CD4-positive, alpha-beta T cell treated with Interleukin-17A for 1 hour (primary cell): ENCODE results near the gene FAM193B.
A peak's percentile ranks its signal among the peaks of the same experiment; 100 is the strongest.
"Not testable (repeated sequence)": the region's sequence is repeated elsewhere in the genome, so short reads cannot be mapped to it uniquely, and the experiment has no call there.

Experiments used
- DNase-seq: peaks from one replicate; pipeline ENCODE4 v3.0.0-alpha.2; 2020

FAM193B gene

DNA sequence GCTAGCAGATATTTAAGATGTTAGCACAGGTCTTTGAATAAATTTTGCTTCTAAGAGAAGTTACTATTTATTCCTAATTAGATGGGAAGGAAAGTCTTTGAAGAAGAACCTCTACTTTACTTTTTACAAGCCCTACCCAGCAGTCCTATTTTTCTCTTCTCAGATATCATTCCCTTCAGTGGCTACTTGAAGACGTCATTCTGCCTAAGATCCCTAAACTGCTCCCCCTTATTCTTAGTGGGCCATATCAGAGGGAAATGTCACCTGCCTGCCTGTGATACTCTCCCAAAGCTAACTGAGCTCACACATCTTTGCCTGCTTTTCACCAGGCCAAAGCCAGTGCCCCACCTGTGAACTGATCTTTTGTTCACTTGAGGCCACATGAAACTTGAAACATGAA, 21.1 kb upstream of the FAM193B start:
- DNase-seq: no peak

DNA sequence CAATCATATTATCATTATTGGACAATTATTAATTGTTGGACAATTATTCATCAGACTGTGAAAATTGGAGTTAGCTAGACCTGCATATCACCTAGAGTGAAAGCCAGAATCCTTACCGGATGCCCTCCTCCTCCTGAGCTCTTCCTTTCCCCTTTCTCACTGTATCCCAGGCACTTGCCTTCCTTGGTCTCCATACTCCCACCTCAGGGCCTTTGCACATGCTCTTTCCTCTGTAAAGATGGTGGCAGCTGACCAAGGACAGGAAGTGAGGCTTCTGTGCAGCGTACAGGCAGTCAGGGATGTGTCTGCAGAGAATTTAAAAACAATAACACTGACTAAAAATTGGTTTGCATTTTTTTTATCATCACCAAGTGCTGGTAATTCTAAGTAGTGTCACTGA, 15.5 kb upstream of the FAM193B start:
- DNase-seq: no peak

DNA sequence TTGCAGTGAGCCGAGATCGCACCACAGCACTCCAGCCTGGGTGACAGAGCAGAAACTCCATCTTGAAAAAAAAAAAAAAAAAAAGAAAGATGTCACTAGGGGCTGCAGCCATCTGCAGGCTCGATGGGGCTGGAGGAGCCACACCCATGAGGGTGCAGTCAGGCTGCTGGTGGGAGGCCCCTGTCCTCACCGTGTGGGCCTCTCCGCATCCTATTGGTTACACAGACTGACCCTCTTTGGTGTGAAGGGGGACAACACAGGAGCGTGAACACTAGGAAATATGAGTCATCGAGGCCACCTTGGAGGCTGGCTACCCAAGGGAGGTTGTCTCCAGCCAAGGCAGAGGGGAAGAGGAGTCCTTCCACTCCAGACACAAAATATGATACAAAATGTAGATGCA, 14.0 kb upstream of the FAM193B start:
- DNase-seq: no peak

DNA sequence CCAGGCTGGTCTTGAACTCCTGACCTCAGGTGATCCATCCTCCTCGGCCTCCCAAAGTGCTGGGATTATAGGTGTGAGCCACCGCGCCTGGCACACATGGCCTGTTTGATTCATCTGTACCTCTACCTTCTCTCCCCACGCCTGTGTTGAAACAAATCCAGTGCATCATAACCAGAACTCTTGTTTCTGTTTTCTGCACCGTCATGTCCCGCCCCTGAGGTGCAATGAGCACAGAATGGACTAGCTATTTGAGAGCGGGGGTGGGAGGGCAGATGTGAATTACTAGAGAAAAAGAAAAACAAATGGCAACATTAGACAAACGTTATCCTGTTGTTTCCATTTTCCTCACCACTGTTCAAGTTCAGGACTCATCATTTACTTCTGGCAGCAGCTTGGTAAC, 10.7 kb upstream of the FAM193B start:
- no peak for DNase-seq

DNA sequence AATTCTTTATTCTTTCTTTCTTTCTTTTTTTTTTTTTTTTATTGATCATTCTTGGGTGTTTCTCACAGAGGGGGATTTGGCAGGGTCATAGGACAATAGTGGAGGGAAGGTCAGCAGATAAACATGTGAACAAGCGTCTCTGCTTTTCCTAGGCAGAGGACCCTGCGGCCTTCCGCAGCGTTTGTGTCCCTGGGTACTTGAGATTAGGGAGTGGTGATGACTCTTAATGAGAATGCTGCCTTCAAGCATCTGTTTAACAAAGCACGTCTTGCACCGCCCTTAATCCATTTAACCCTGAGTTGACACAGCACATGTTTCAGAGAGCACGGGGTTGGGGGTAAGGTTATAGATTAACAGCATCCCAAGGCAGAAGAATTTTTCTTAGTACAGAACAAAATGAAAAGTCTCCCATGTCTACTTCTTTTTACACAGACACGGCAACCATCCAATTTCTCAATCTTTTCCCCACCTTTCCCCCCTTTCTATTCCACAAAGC, 5.1 kb upstream of the FAM193B start:
- DNase-seq: not testable (repeated sequence)

DNA sequence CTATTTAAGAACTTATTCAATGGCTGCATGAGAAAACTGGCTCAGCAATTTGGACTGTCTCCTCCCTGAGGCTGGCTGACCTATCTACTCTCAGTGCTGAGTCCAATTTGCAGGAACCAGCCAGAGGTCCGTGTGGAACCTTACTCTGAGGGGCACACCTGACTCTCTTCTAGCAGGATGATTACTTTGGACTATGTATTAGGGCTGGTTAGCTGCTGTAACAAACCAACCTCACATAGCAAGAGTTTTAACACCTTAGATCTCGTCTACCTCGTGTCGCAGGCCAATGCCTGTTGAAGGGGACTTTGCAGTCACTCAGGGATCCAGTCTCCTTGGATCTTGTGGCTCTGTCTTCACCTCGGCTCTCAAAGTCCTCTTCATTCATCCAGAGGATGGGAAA, 3.4 kb upstream of the FAM193B start:
- no peak for DNase-seq

DNA sequence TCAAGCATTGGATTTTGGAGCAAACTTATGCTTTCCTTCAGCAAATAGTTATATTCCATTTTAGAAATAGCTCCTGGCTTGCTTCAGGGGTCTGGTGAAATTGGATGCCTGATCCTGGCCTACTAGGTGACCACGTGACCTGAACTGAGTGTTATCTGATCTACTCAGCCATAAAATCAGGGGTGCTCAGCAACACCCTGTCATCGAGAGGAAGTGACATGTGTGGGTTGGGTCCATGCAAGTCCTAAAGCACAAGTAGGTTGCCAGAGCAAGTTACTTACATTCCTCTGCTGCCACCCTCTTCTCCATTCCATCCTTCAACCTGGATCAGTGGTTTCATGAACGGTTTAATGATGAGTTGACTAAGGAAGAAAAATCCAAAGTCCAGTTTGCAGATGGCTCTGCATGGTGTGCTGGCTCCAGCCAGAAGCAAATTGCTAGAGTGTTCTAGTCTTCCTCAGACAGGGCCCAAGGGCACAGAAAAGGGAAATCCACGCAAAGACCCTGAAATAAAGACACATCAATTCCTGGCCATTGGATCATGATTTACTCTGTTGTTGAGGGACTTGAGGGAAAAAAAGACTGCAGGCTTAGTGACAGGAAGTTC, 2.8 kb upstream of the FAM193B start:
- peak; percentile 57 for DNase-seq

DNA sequence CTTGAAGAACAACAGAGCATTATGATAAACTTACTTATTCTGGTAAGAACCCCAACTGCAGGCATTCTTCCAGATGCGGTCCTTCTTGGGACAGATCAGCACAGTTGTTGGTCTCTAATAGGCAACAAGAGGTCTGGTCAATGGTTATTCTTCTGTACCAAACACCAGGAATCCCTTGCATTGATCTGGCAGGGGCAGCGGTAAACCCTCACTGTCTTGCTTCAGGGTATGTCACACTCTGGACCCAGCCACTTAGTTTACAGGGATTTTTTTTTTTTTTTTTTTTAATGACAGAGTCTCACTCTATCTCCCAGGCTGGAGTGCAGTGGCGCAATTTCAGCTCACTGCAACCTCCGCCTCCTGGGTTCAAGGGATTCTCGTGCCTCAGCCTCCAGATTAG, 1.3 kb upstream of the FAM193B start:
- DNase-seq: no peak

DNA sequence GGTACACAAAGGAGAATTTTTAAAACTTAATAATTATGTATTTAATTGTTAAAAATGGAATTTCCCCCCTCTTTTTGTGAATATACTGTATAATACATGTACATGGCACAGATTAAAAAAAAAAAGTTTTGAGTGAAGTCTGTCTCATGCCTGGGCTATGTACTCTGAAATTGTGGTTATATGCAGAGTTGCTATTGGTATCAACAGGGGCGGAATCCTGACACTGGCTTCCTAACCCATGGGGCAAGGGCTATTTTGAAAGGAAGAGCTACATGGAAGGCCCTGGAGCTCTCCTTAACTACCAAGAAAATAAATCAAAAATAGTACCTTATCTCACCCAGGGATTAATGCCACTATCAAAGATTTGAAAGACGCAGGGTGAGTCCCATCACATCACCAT, 865 bp upstream of the FAM193B start:
- DNase-seq: no peak

DNA sequence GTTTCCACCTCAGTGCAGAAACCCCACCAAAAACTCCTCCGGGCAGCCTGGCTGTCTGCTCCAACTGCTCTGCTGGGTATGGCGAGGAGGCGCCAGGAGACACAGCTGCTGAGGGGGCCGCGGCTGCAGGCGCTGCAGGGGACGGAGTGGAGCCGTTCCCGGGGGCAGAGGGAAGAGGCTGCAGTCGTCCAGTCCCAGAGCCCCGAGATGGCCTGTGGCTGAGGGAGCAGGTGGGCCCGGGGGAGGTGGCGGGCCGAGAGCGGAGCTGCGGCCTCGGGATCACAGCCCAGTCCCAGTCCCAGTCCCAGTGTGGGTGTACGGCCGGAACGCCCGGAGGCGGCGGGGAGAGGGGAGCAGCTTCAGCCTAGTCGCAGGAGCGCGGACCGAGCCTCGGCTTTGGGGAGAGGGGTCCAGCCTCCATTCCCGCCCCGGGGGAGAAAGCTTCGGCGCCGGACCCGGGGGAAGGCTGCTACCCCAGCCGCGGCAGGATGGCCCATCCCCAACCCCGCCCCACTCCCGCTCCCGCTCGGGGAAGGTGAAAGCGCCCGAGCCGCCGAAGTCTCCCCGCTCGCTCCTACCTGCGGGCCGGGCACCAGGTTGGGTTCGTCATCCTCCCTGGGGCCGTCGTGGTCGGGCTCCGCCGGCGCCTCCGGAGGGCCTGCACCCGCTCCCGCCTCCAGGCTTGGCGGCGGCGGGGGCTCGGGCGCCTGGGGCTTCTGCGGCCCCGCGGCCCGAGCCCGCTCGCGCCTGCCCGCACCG, 513 bp downstream of the FAM193B start:
- DNase-seq: no peak

DNA sequence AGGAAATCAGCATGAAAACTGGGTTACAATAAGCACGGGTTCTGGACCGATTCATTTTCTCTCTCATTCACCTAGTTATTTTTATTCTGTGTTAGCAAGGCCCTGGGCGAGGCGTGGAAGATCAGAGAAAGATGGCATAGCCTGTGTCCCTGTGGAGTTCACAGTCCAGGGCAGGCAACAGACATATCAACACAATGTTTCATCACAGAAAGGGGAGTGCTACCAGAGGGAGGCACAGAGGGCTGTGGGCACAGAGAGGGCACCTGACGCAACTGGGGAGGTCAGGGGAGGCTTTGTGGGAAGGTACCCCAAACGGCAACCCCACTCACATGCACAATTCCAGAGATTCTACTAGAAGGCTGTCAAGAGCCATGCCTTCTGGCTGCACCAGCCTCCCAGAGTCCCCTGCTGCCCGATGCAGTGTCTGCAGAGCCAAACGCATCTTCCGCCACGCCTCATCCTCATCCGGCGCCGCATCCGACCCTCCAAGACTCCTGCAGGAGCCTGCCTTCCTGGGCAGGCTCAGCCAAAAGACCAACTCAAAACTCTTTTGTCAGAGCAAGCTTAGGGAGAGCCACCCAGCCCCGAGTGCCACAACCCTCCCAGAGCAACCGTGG, 1.4 kb downstream of the FAM193B start:
- DNase-seq: no peak

DNA sequence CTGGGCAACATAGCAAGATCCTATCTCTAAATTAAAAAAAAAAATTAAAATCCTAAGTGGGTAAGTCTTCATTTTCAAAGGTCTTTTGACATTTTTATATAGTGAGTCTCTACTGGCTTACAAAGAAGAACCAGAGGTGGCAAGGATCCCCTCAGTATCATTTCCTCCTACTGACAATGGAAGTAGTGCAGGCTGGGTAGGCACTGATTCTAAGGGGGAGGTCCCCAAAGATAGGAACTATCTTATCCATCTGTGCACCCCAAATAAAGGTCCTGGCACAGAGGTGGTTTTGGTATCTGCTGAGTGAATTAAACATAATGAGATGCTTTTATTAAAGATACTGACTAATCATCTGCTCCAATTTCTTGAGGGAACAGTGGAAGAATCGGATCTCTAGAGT, 4.2 kb downstream of the FAM193B start:
- DNase-seq: no peak

DNA sequence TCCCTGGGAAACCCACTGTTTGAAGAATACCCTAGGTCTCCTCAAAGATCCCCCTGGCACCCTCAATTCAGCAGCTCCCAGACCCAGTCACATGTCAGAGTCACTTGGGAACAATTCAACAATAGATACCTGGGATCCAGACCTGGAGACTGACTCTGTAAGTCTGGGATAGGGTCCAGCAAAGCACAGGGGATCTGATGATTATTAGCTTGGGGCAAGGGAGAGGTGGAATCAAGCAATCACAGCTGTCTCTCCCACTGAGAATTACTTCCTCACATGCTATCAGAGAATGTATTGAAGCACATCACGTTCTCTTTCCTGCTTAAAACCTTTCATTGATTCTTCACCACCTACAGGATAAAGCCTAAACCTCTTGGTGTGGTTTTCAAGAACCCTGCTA, 5.9 kb downstream of the FAM193B start:
- DNase-seq: no peak

DNA sequence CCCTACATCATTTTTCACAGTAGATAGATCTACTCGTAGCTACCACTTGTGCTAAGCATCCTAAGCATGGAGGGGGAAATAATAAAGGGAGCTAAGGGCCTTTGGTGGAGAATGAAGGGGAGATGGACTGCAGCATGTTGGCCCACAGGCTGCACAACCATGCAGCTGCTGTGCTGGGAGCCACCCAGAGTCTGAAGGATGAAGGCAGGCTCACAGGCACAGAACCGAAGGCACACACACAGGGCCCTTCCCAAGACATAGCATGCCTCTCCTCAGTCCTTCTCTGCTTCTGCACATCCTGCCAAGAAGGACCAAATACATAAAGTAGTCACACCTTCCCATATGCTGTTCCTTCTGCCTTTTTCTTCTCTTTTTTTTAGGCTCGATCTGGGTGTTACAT, 6.6 kb downstream of the FAM193B start:
- DNase-seq: no peak

DNA sequence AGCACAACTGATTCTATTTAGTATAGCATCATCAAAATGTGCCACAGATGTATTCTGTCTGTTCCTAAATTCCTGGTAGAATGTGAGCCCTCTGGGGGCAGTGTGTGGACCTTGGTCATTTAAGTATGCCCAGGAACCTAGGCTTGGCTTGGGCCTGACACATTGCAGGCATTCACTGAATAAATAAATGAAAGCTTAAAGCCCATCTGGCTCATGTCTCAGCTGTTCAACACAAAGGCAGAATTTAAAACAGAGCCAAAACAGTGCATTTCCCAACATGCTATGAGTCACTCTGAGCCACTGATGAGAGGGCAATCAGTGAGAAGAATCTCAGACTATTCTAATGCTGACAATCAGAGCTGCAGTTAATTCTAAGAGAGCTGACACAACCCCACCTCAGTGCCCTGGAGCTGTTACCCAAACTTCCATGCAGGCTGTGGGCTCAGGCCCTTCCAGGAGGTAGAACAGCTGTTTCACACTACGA, 8.1 kb downstream of the FAM193B start:
- no peak for DNase-seq

DNA sequence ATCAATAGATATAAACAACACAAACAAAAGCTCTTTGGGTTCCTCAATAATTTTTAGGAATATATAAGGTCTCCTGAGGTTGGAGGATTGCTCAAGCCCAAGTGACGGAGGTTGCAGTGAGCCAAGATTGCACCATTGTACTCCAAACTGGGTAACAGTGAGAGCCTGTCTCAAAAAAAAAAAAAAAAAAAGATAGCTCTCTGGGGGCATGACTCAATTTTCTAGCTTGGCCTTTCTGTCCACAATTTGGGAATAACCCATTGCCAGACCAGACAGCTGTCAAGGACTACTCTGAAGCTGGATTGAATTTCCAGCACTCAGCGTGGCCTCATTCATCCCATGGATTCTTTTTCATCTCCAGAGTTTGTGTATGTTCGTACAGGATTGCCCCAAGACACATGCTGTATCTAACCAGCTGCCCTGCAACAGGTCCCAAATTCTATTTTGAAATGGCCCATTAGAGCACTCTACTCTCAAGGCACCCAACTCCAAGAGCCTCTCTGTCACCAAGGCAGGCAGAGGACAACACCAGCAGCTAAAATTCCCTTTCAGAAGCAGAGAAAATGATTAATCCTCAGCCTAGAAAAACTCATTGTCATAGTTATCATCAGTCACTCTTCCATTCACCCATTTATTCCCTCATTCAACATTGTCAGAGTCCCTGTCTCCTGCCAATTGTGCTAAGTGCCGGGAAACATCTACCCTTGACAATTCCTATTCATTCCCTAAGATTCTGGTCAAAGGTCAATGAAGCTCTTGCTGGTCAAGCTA, 8.7 kb downstream of the FAM193B start:
- DNase-seq: no peak

DNA sequence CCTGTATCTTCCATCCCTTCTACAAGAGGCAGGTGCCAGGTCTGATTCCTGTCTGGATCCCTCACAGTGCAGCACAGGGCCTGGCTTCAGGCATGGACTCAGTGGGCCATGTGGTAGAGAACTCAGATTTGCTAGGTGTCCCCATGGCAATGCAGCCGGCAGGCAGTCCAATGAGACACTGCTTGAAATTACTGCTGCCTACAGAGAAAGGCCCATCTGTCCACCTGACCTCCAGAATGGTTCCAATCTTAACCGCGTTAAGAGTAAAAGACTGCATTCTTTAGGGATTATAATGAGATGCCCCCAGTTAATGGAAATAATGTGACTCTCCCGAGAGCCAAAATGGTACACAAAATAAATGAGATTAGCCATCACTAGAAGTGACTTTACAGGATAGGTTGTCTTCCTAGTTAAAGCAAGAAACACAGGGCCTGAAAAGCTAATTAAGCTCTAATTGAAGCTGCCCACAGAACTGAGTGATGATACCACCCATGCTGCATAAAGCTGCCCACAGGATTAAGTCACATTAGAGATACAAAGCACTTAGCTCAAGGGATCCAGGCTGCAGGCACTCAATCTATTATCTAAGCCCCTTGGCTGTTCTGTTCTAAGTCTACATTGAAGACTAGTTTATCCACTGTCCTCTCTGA, 11.4 kb downstream of the FAM193B start:
- DNase-seq: no peak

DNA sequence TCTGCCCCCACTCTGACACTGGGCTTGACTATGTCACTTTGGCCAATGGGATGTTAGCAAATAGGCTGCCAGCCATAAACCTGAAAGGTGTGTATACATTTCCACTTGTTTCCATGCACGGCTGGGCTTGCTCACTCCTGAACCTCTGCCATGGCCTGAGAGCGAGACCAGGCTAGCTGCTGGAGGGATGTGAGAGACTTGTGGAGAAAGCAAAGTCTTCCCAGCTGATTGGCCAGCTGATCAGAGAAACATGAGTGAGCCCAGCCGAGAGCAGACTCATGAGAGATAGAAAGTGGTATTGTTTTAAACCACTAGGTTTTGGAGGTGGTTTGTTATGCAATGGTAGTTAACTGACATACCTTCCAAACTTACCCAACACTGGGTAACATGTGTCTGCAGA, 13.9 kb downstream of the FAM193B start:
- DNase-seq: no peak

DNA sequence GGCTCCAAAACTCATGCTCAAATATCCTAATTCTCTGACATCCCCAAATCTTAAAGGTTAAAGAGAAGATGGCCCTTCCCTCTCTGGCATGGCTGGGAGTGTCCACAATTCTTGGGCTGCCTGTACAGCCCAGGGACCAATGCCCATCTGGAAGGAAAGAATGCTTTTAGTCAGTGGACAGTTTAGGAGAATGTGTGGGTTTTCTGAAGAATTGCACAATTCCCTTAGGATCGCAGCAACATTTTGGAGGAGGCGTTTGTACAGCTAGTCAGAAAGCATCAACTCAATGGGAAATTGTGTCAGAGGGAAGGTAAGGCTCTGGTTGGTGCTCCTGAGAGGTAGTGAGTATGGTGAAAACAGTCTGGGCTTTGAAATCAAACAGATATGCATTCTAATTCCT, 15.0 kb downstream of the FAM193B start:
- no peak for DNase-seq

DNA sequence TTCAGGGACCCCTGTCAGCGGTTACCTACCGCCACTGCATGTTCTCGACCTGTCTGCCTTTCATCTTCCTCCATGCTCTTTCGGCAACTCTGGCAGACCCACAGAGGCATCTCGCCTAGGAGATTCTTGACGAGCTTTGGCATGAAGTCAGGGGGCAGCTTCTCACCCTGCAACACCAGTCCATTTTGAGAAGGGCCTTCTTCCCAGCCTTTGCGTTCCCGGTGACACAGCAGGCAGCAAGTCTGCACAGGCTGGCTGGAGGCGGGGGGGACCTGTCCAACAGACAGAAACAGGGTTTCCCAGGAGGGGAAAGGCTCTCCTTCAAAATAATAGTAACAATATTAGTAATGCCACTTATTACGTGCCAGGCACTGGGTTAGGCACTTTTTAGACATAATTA, 15.5 kb downstream of the FAM193B start:
- DNase-seq: no peak

DNA sequence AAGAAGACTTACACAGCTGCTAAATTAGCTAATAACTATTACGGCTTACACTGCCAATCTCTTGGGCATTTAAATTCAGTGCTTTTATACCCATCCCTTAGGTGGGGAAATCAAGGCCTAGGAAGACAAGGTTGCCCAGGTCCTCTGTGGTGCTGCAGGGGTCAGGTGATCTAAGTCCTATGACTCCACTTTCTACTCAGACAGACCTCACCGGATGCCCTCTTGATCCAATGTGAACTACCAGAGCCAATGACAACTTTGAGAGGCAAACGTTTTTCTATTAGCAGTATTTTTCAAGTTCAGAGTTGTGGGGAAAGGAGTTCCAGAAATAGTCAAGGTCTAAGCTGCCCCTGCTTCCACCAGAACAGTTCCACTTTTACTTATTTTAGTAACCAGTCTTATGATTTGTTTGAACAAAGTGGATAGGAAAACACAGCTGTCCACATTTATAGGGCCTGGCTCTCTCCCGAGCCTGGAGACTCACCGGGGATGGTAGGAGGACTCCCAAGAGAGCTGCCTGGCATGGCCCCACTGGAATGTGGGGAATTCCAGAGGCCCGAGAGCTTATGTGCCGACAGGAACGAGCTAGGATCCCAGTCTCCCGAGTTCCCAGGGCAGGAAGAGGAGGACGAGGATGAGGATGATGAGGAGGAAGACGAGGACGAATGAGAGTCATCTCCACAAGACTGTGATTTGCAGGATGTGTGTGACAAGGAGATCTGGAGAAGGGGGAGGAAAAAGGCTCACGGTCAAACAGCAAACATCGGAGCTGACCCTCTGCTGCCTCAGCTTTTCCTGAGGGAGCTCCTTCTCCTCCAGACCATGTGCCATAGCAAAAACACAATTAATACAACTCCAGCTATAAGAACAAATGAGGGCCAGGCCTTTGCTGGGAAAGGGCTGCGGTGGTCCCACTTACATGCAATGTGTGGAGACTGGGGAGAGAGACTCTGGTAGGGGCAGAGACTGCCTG, 16.7 kb downstream of the FAM193B start:
- DNase-seq: no peak

DNA sequence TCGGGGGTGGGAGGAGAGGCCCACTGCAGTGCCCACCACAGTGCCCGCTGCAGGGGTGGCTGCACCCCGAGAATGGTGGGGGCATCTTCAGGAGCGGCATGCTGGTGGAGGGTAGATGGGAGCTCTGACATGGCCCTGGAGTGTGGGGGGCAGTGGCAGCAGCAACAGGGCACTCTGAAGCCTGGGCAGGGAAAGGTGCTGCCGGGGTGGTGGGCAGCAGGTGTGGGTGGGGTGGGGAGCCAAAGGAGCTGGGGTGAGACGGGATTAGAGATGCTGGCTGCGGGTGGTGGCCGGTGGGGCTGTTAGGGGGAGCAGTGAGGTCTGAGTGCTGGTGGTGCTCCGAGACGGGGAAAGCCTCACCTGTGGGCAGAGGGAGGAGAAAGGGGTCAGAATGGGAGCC, 18.0 kb downstream of the FAM193B start:
- no peak for DNase-seq
